ENCODE measurements around the gene MRPS25.

GRCh38 chr3:15083252-15083651 is 18.1 kb upstream of the MRPS25 start:
- no peak for TF ChIP-seq CTCF (IDR thresholded peaks at IDR 0.05)
- no peak for TF ChIP-seq POLR2A (IDR thresholded peaks at IDR 0.05)

All from esophagus squamous epithelium (tissue), 4 donors.